T-helper 2 cell treated with Interferon-gamma antibody and Interleukin-4, amounts not matched to agents 5 μg/mL and 100 μg/mL, for 36 hours (primary cell): Measurements from ENCODE around the gene WDR37.

ENCODE experiments used
- DNase-seq: peaks from one replicate; pipeline ENCODE4 v3.0.0; 2021; ENCODE audit warnings: low spot score
- H3K27ac Mint-ChIP-seq: one replicate; pipeline ENCODE4 v1.8.0; 2021; ENCODE audit warnings: mild to moderate bottlenecking, mixed read lengths
- H3K27me3 Mint-ChIP-seq: one replicate; pipeline ENCODE4 v1.8.0; 2021; ENCODE audit warnings: low read depth, mixed read lengths
- H3K36me3 Mint-ChIP-seq: one replicate; pipeline ENCODE4 v1.8.0; 2021; ENCODE audit warnings: low read depth, mixed read lengths
- H3K4me1 Mint-ChIP-seq: one replicate; pipeline ENCODE4 v1.8.0; 2021; ENCODE audit warnings: low read depth, mixed read lengths
- H3K4me3 Mint-ChIP-seq: one replicate; pipeline ENCODE4 v1.8.0; 2022; ENCODE audit warnings: mild to moderate bottlenecking, moderate library complexity, mixed read lengths
- H3K9me3 Mint-ChIP-seq: one replicate; pipeline ENCODE4 v1.8.0; 2021; ENCODE audit warnings: mixed read lengths

Gene WDR37

DNA sequence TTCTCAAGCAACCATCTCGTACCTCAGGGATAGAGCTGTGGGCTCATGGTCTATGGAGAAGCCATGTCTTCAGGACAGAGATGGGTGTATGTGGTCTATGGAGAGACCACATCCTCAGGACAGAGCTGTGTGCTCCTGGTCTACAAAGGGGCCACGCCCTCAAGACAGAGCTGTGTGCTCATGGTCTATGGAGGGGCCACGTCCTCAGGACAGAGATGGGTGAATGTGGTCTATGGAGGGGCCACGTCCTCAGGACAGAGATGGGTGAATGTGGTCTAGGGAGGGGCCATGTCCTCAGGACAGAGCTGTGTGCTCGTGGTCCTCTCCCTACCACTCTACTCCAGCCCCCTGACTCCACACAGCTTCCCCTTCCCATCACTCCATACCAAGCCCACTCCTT, 117.8 kb downstream of the WDR37 start:
- Mint-ChIP-seq H3K27ac (no peak overlapping the region), H3K4me3 (no peak overlapping the region), H3K36me3 (no peaks in the 10 kb centered on the region), H3K27me3 (no peaks in the 10 kb centered on the region), H3K4me1 (no peaks in the 10 kb centered on the region), H3K9me3 (no peaks in the 10 kb centered on the region)
- DNase-seq, result no peak

DNA sequence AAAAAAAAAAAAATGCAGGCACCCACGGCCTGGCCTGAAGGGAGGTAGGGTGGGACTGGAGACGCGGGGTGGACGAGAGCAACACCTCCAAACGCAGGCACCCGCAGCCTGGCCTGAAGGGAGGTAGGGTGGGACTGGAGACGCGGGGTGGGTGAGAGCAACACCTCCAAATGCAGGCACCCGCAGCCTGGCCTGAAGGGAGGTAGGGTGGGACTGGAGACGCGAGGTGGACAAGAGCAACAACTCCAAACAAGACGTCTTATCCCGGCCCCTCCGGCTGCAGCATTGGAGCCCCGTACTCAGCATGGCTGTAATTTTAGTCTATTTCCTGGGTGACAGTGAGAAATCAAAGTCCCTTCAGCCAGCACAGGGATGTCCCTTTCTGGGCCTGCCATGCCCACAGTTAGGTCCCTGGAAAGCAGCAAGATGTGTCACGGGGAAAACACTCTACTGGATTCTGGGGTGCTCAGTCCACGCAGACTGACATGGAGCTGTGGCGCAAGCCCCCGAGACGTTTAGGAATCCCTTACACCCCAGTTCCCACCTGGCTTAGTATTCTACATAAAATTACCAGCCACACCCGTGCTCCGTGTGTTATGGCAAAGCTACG, 119.9 kb downstream of the WDR37 start:
- no peaks in the 10 kb centered on the region for H3K4me1 Mint-ChIP-seq
- no peak overlapping the region for H3K27ac Mint-ChIP-seq
- no peaks in the 10 kb centered on the region for H3K9me3 Mint-ChIP-seq
- no peaks in the 10 kb centered on the region for H3K36me3 Mint-ChIP-seq
- H3K4me3 Mint-ChIP-seq, result no peak overlapping the region
- no peak for DNase-seq
- no peaks in the 10 kb centered on the region for H3K27me3 Mint-ChIP-seq

DNA sequence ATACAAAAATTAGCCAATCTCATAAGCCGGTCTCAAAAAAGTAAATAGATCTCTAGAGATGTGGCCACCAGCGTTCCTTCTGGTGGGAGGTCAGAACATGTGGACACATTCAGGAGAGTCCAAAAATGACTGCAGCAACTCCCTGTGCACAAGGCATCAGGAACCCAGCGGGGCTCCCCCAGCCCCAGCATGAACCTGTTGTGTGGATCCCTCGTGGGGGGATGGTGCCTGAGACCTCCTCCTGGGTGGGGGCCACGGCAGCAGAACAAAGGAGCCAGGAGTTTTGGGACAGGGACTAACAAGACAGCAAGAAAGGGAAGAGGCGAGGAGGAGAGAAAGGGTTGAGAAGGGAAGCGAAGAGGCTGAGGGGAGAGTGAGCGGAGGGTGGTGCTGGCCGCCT, 121.8 kb downstream of the WDR37 start:
- Mint-ChIP-seq H3K9me3 (no peaks in the 10 kb centered on the region), H3K36me3 (no peaks in the 10 kb centered on the region), H3K4me3 (no peak overlapping the region), H3K27ac (no peak overlapping the region), H3K4me1 (no peaks in the 10 kb centered on the region), H3K27me3 (no peaks in the 10 kb centered on the region)
- no peak for DNase-seq

DNA sequence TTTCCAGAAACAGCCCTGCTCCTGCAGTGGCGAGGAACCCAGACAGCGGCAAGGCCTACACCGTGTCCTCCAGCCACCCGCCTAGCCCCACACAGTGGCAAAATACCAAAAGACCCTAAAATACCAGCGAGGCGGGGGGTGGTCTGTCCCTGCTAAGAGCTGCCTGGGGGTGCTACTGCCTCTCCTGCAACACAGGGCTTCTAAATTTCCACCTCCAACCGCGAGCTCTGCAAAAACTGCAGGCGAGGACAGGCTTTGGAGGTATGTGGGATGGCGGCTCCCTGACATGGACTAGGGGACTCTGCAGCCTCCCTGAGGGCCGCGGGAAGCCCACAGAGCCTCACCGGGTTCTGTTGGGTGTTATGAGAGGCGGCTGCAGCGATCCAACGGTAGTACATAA, 122.3 kb downstream of the WDR37 start:
- Mint-ChIP-seq H3K36me3 (no peaks in the 10 kb centered on the region), H3K9me3 (no peaks in the 10 kb centered on the region), H3K4me3 (no peak overlapping the region), H3K27ac (no peak overlapping the region), H3K27me3 (no peaks in the 10 kb centered on the region), H3K4me1 (no peaks in the 10 kb centered on the region)
- DNase-seq, result no peak

DNA sequence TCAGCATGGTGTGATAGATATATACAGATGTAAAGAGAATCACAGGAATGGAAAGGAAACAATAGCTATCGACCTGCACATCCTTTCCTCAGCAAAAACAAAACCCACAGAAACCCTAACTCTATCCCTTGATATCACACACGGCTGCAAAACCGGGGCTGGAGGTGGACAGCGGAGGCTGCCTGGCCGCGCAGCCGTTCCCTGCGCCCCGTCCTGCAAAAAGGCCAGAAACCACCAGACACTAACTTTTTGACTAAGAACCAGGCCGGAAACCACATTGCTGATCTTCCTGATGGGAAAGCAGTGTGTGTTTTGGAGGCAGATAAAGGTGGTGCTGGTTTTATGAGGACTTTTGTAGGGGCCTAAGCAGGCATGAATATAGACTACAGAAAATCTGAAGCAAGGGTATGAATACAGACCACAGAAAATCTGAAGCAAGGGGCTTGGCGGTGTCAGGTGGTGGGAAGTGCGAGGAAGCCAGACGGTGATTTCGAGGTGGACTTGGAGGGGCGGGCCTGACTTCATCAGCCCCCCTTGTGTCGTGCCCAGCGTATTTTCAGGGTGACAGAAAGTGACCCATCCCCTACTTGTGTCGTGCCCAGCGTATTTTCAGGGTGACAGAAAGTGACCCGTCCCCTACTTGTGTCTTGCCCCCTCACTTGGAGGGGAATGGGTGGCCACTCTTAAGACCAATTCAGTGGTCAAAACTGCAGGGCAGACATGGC, 123.3 kb downstream of the WDR37 start:
- Mint-ChIP-seq H3K4me3 (no peak overlapping the region), H3K27me3 (no peaks in the 10 kb centered on the region), H3K27ac (no peak overlapping the region), H3K36me3 (no peaks in the 10 kb centered on the region), H3K9me3 (no peaks in the 10 kb centered on the region), H3K4me1 (no peaks in the 10 kb centered on the region)
- DNase-seq, result no peak

DNA sequence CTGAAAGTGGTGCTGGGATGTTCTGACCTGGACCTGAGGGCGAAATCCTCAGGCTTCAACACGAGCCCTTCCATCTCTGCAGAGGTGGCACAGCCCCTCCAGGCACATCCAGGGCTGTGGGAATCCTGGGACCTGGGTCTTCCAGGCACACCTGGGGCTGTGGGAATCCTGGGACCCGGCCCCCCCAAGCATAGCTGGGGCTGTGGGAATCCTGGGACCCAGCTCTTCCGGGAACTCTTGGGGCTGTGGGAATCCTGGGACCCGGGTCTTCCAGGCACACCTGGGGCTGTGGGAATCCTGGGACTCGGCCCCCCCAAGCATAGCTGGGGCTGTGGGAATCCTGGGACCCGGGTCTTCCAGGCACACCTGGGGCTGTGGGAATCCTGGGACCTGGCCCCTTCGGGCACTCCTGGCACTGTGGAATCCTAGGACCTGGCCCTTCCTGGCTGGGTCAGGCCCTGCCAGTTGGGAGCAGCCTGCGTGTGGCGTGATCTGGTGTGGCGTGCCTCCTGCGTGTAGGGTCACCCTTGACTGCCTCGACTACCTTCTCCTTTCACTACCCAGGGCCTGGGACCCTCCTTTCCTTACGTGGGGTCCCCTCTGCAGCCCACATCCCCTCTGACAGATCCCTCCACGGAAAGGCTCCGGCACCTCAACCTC, 124.0 kb downstream of the WDR37 start:
- no peak for DNase-seq

DNA sequence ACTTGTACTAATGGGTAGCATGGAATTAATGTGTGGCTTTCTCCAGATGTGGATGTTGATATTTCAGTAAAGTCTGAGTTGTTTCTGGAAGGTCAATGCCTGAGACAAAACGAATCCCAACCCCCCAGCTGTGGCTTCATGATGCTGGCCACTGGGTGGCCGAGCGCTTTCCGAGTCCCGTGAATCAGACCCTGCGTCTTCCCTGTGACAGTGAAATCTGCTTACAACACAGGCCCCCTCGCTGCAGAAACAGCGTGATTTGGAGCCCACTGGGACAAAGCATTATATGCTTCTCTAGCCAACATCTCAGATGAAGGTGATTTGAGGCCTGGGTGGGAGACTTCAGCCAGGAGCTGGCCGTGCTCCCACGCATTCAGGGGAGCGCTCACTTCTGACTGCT, 124.7 kb downstream of the WDR37 start:
- Mint-ChIP-seq H3K4me1 (no peaks in the 10 kb centered on the region), H3K27ac (no peak overlapping the region)

More for the DNA sequence above, 124.0 kb downstream of the WDR37 start:
- no peaks in the 10 kb centered on the region for H3K27me3 Mint-ChIP-seq
- no peaks in the 10 kb centered on the region for H3K4me1 Mint-ChIP-seq
- no peak overlapping the region for H3K27ac Mint-ChIP-seq
- H3K9me3 Mint-ChIP-seq, result no peaks in the 10 kb centered on the region
- no peaks in the 10 kb centered on the region for H3K36me3 Mint-ChIP-seq
- H3K4me3 Mint-ChIP-seq, result no peak overlapping the region

More for the DNA sequence above, 124.7 kb downstream of the WDR37 start:
- no peak overlapping the region for H3K4me3 Mint-ChIP-seq
- H3K36me3 Mint-ChIP-seq, result no peaks in the 10 kb centered on the region
- no peaks in the 10 kb centered on the region for H3K27me3 Mint-ChIP-seq
- H3K9me3 Mint-ChIP-seq, result no peaks in the 10 kb centered on the region
- DNase-seq, result no peak
